ENCODE data around the gene CACNA1C.

The CACNA1C gene

GRCh38 chr12:2212537-2212936, 159.8 kb downstream of the CACNA1C start:
- no peak for DNase-seq

DNA sequence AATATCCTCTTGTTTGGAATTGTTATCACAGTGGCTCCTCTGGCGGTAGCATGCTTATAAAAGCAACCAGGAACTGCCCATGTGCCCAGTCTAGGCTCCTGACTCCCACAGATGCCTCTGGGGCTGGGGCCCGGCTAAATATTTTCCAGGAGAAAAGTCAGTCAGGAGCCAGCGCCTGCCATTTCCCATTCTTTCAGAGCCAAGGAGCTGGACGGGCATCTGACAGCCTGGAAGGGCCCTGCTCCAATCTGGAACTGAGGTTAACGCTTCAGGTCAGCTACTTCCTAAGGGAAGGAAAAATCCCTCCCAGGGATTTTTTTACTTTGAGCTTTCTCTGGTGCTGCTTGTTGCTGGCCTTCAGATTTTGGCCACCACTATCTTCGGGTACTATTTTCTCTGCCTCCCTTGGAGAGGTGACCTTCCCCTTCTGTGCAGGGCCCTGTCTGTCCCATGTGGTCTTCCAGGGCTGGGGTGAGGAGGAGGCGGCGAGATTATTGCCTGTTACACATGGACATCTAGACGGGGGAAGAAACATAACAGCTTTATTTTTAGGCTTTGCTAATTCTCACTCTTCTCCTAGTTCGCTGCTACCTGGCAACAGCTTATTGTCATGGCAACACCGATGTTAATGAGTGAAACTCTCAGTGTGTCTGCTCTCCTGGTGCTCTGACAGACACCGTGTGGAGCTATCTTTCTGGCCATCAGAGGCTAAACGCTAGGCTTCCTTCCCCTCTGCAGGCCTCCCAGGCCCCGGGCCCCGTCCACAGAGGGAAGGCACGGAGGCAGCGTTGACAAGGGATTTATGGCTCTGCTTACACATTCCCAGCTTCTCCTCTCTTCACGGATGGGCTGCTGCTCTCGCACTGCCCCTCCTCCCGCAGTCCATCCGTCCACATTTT, 160.4 kb downstream of the CACNA1C start:
- DNase-seq: no peak

- no peak for DNase-seq
These were observed 161.6 kb downstream of the CACNA1C start for GRCh38 chr12:2214411-2214810.

DNA sequence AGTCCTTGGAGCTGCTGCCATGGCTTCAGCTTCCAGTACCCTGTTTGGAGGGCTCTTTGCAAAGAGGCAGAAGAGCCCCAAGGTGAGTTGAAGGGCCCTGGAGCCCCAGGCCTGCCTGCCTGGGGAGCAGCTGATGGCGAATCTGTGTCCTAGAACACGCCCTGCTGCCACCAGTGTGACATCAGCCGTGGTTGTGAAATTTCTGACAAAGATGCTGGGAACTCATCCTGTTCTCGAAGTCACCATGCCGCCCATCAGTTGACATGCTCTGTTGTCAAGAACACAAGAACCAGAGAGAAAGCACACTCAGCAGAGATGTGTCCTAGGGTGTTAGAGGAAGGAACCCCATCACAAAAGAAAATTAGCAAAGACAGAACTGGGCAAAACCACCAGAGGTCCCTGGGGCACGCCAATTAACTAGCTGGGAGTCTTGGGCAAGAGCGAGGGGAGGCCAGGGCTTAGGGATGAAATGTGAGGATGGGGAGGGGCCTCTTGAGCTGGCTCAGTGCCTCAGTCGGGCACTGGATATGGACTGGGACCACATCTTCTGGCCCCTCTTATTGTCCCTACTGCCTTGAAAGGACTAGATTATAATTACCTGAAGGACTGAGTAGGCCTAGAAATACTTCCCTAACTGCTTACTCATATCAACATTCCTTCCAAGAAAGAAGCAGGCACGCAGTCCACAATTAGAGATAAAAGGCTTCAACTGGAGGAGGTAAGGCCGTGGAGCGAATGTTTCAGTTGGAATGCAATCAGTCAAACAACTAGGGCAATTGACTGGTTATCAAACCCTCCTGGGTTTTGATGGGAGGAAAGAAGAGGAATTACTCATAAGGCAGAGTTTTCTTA, 163.1 kb downstream of the CACNA1C start:
- no peak for DNase-seq

- no peak for DNase-seq
These were observed 165.9 kb downstream of the CACNA1C start for GRCh38 chr12:2218706-2219105.

- DNase-seq: no peak
These were observed 168.3 kb downstream of the CACNA1C start for GRCh38 chr12:2221030-2221621.

- DNase-seq: no peak
These were observed 169.9 kb downstream of the CACNA1C start for GRCh38 chr12:2222691-2223090.

DNA sequence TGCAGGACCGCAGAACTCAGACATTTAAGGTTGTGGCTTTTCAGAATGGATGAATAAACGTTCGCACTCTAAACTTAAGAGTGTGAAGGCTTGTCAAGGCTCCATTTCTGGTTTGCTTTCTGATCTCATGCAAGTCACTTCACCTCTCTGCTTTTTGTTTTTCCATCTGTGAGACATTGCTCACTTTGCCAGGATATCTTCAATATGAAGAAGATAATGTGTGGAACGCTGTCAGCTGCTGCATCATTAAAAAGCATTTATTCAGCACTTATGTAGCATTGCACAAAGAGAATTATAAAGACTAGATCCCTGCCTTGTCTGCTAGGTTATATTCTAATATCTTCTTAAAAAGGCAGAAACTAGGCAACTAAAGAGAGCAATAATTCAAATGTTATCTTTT, 172.2 kb downstream of the CACNA1C start:
- DNase-seq: no peak

DNA sequence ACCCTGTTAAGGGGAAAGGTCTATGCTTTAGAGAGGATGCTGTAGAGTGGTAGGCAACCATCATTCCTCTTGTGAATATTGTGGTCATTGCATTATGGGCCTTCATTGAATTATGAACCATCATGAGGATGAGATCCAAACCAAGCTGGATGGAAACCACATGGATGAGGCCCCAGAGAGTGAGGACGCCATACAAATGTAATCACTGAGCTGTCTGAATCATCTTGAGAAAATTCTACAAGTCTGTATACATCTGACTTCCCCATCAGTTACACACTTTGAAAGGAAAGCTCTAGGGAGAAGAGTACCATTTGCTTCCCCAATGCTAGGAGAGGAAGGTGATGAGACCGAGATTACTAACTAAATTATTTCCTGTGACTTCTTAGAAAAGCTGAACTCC, 172.9 kb downstream of the CACNA1C start:
- no peak for DNase-seq

DNA sequence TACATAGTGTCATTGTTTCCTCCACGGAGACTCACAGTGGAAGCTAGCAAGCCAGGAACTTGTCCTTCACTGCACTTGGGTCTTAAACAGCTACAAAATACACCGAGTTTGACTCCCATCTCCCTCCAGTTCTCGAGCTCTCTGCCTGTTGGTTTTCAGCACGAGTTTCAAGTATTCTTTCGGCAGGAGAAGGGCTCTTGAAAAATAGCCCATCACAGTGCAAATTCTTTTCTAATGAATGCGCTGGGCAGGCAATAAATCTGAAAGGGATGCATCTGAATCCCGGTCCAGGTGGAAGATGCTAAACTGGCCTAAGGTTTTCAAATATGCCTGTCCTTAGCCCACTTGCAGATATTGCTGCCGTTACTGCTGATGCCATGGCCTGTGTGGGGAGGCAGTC, 173.9 kb downstream of the CACNA1C start:
- DNase-seq: no peak

- no peak for DNase-seq
These were observed 174.6 kb downstream of the CACNA1C start for GRCh38 chr12:2227360-2227759.

- no peak for DNase-seq
These were observed 175.7 kb downstream of the CACNA1C start for GRCh38 chr12:2228535-2228934.

GRCh38 chr12:2229661-2230539, 177.1 kb downstream of the CACNA1C start:
- no peak for DNase-seq

GRCh38 chr12:2231011-2231595, 178.3 kb downstream of the CACNA1C start:
- no peak for DNase-seq

DNA sequence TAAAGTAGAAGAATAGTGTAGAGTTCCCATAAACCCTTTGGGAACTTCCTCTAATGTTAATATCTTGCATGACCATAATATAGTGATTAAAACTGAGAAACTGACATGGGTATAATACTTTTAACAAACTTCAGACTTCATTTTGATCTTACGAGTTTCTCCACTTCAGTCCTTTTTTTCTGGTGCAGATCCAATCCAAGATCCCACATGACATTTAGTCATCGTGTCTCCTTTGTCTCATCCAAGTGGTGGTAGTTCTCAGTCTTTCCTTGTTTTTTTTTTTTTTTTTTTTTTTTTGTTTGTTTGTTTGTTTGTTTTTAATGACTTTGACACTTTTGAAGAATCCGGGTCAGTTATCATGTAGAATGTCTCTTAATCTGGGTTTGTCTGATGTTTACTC, 179.2 kb downstream of the CACNA1C start:
- no peak for DNase-seq

GRCh38 chr12:2233034-2233433, 180.2 kb downstream of the CACNA1C start:
- DNase-seq: no peak

DNA sequence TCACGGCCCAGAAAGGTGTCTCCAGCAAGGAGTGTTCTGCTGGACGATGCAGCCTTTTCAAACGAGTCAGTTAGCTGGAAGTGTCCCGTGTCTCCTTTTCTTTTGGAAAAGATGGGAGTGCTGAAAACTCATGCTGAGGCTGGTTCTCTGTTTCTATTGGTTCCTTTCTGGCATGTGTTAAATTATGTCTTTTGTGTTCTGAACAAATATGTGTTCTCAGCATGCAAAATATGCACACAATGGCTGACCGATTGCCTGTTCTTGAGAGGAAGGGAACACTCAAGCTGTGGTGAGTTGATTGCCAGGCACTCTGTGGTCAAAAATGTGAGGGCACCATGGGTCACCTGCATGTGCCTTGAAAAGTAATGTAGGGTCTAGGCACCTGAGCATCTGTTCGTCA, 181.3 kb downstream of the CACNA1C start:
- no peak for DNase-seq

DNA sequence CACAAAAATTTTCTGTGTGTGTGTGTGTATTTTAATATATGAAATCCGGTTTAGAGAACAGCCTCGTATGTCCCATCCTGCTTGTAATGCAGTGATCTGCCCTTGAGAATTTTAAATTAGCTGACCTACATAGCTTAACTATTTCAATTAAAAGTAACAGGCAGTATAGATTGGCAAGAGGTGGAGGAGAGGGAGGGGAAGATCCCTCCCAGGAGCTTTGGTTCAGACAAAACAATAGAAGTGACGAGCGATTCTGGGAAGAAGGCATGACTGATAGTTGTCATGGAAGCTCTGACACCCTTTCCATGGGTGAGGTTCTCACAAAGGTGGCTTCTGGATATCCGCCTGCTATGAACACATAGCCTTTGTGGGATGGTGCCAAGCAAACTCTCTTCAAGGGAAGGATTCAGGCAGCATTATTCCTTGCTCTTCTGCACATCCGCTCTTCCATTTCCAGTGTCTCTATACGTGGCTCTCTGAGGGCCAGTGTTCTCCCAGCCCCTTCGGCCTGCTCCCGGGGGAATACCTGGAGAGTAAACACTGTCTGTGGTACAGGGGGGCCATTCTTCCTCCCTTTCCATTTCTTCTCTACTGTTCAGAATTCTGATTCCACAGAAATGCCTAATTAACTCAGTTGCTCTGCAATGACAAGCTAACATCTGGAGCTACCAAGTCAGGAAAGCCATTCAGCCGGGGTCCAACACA, 182.0 kb downstream of the CACNA1C start:
- DNase-seq: no peak

- DNase-seq: no peak
These were observed 183.9 kb downstream of the CACNA1C start for GRCh38 chr12:2236506-2237294.

DNA sequence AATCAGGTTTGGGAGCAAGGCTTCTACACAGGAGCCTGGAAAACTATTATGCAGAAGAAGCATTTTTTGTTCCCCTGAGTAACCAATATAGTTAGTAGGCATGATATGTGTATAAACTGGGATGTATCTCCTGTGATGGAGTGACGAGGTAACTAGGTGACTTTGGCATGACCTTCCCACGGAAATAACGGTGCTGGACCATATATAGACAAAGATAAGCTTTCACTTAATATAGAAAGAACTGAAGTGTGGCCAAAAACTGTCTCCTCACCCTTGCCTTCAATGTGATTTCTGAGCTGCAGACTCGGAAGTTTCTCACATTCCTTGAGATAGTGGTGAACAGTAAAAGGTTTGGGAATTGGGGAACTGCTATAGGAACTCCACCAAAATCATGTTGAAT, 185.3 kb downstream of the CACNA1C start:
- no peak for DNase-seq
